Measurements from ENCODE around the gene MEIOB. TPM values are rescaled to one million over a fixed set of nuclear protein-coding genes. Genes with fewer than 3 reads are reported as not detected.
"Not testable (repeated sequence)": the region's sequence is repeated elsewhere in the genome, so short reads cannot be mapped to it uniquely, and the experiment has no call there.

Gene MEIOB
- total RNA-seq, 1 experiment from 2014 or later, result not detected

- H3K9me3 ChIP-seq (replicated peaks); H3K27ac ChIP-seq; H3K4me3 ChIP-seq; DNase-seq; H3K4me1 ChIP-seq; H3K36me3 ChIP-seq: not testable (repeated sequence)
- peaks cover 20% of the 10 kb centered on the region for H3K27me3 ChIP-seq
These were observed 25.7 kb upstream of the MEIOB start for GRCh38 chr16:1897692-1898091.

- no peak for DNase-seq
- no peaks in the 10 kb centered on the region for H3K4me1 ChIP-seq
- no peaks in the 10 kb centered on the region for H3K36me3 ChIP-seq
- no peak overlapping the region for H3K4me3 ChIP-seq
- H3K27me3 ChIP-seq, result peaks cover 23% of the 10 kb centered on the region
- H3K27ac ChIP-seq, result no peak overlapping the region
- no peaks in the 10 kb centered on the region for H3K9me3 ChIP-seq (replicated peaks)
These were observed 24.1 kb upstream of the MEIOB start for GRCh38 chr16:1895949-1896675.

DNA sequence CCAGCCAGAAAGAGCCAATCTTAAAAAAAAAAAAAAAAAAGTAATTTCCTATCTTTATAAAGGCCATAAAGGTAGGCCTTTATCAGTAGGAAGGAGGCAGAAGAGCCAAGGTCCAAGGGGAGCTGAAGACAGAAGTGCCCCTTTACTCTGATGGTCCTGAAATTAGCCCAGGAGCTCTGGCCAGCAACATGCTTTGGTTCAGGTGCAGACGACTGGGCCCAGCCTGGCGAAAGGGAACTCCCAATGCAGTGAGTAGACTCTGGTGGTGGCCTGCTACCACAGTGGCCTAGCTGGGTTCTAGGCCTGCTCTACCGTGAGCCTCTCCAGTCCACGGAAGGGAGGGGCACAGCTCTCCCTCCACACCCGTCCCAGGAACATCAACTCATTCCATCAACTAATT, 23.1 kb upstream of the MEIOB start:
- H3K36me3 ChIP-seq, result no peaks in the 10 kb centered on the region
- no peak for DNase-seq
- H3K27me3 ChIP-seq, result peaks cover 27% of the 10 kb centered on the region
- H3K4me1 ChIP-seq, result no peaks in the 10 kb centered on the region
- H3K4me3 ChIP-seq, result no peak overlapping the region
- no peaks in the 10 kb centered on the region for H3K9me3 ChIP-seq (replicated peaks)
- no peak overlapping the region for H3K27ac ChIP-seq

- no peaks in the 10 kb centered on the region for H3K4me1 ChIP-seq
These were observed 18.7 kb upstream of the MEIOB start for GRCh38 chr16:1890708-1891050.

GRCh38 chr16:1890024-1890707, 18.2 kb upstream of the MEIOB start:
- H3K36me3 ChIP-seq, result no peaks in the 10 kb centered on the region
- H3K4me3 ChIP-seq, result no peak overlapping the region
- no peak overlapping the region for H3K27ac ChIP-seq
- no peaks in the 10 kb centered on the region for H3K9me3 ChIP-seq (replicated peaks)
- peaks cover 22% of the 10 kb centered on the region for H3K27me3 ChIP-seq
- no peaks in the 10 kb centered on the region for H3K4me1 ChIP-seq
- DNase-seq, result no peak

More at GRCh38 chr16:1890708-1891050, 18.7 kb upstream of the MEIOB start:
- Histone ChIP-seq H3K27me3 (peaks cover 25% of the 10 kb centered on the region), H3K27ac (no peak overlapping the region), H3K9me3 (replicated peaks) (no peaks in the 10 kb centered on the region), H3K4me3 (no peak overlapping the region), H3K36me3 (no peaks in the 10 kb centered on the region)
- no peak for DNase-seq

DNA sequence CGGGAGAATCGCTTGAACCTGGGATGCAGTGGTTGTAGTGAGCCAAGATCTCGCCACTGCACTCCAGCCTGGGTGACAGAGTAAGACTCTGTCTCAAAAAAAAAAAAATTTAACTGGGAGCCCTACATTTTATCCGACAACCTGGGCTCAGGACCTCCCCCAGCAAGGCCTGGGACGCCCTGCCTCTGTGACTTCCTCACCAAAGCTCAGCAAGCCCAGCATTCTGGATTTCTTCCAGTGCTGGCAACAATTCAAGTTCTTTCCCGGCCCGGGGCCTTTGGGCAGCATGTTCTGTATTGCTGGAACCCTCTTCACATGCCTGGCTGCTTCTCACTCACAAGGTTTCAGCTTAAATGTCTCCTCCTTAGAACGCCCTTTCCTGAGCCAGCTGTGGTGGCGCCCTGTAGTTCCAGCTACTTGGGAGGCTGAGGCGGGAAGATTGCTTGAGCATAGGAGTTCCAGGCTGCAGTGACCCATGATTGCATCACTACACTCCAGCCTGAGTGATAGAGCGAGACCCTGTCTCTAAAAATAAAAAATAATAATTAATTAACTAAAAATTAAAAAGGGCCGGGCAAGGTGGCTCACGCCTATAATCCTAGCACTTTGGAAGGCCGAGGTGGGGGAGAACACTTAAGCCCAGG, 15.9 kb upstream of the MEIOB start:
- no peak for DNase-seq
- Histone ChIP-seq H3K36me3 (no peaks in the 10 kb centered on the region), H3K27me3 (peaks cover 26% of the 10 kb centered on the region), H3K4me3 (no peak overlapping the region), H3K4me1 (no peaks in the 10 kb centered on the region), H3K9me3 (replicated peaks) (no peaks in the 10 kb centered on the region), H3K27ac (no peak overlapping the region)

DNA sequence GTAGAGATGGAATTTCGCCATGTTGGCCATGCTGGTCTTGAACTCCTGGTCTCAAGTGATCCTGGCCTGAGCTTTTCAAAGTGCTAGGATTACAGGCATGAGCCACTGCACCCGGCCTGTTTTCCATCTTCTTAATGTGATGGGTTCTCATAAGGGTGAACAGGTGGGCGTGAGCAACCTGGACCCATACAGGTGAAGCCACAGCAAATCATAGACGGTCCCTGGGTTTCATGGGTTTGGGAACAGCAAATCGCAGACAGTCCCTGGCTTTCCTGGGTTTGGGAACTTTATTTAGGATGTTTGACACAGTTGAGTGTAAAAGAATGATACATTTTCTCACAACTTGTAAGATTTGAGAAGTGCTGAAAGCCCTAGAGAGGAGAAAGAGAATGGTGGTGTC, 12.9 kb upstream of the MEIOB start:
- Histone ChIP-seq H3K4me1 (no peaks in the 10 kb centered on the region), H3K27ac (no peak overlapping the region), H3K27me3 (peaks cover 14% of the 10 kb centered on the region), H3K9me3 (replicated peaks) (no peaks in the 10 kb centered on the region), H3K36me3 (no peaks in the 10 kb centered on the region), H3K4me3 (no peak overlapping the region)
- DNase-seq, result no peak

- Histone ChIP-seq H3K27me3 (peaks cover 13% of the 10 kb centered on the region), H3K9me3 (replicated peaks) (no peaks in the 10 kb centered on the region), H3K4me1 (no peaks in the 10 kb centered on the region), H3K36me3 (no peaks in the 10 kb centered on the region), H3K4me3 (no peak overlapping the region), H3K27ac (no peak overlapping the region)
- DNase-seq, result no peak
These were observed 12.3 kb upstream of the MEIOB start for GRCh38 chr16:1884155-1884760.

DNA sequence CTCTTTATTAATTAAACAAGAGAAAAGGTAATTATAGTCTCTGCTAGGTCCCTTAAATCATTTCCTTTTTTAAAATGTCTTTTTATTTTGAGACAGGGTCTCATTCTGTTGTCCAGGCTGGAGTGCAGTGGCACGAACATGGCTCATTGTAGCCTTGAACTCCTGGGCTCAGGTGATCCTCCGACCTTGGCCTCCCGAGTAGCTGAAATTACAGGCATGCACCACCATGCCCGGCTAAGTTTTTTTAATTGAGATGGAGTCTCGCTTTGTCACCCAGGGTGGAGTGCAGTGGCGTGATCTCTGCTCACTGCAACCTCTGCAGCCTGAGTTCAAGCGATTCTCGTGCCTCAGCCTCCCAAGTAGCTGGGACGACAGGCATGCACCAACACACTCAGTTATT, 9.2 kb upstream of the MEIOB start:
- H3K27me3 ChIP-seq, result not testable (repeated sequence)

DNA sequence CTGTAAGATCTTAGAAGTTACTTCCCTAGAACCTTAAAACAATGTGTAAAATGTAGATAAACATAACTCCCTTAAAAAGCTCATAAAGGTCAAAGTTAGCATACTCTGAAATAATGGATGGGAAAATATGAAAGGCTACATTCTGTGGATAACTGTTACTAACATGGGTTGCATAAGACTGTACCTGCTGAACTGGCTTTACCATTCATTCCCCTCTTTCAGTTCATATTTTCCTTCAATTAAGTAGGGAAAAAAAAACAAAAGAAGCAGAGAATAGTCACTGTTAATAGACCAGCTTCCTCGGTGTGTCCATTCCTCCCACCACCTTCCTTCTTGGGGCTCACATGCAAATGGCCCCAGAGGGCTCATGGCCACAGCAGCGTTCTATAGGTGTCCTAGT, 7.5 kb upstream of the MEIOB start:
- DNase-seq, result no peak
- no peak overlapping the region for H3K4me3 ChIP-seq

More for the DNA sequence above, 9.2 kb upstream of the MEIOB start:
- H3K9me3 ChIP-seq (replicated peaks); H3K4me3 ChIP-seq; H3K4me1 ChIP-seq; H3K36me3 ChIP-seq; H3K27ac ChIP-seq; DNase-seq: not testable (repeated sequence)

GRCh38 chr16:1878256-1878655, 6.3 kb upstream of the MEIOB start:
- H3K36me3 ChIP-seq, result no peaks in the 10 kb centered on the region
- no peak overlapping the region for H3K4me3 ChIP-seq
- no peak for DNase-seq
- H3K4me1 ChIP-seq, result no peaks in the 10 kb centered on the region
- no peak overlapping the region for H3K27ac ChIP-seq
- no peaks in the 10 kb centered on the region for H3K9me3 ChIP-seq (replicated peaks)
- H3K27me3 ChIP-seq, result peaks cover 3% of the 10 kb centered on the region

More for the DNA sequence above, 7.5 kb upstream of the MEIOB start:
- H3K36me3 ChIP-seq, result no peaks in the 10 kb centered on the region
- no peaks in the 10 kb centered on the region for H3K4me1 ChIP-seq
- no peak overlapping the region for H3K27ac ChIP-seq
- H3K9me3 ChIP-seq (replicated peaks), result no peaks in the 10 kb centered on the region
- H3K27me3 ChIP-seq, result peaks cover 3% of the 10 kb centered on the region

DNA sequence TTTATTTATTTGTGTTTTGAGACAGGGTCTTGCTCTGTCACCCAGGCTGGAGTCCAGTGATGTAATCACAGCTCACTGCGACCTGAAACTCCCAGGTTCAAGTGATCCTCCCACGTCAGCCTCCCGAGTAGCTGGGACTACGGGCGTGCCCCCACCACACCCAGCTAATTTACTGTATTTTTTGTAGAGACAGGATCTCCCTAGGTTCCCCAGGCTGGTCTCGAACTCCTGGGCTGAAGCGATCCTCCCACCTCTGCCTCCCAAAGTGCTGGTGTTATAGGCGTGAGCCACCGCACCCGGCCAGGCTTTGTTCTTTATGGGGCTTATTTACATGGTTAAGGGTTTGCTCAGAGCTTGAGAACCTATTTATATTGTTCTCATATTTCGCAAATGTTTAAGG, 5.8 kb upstream of the MEIOB start:
- Histone ChIP-seq H3K4me3 (no peak overlapping the region), H3K36me3 (no peaks in the 10 kb centered on the region), H3K9me3 (replicated peaks) (no peaks in the 10 kb centered on the region), H3K4me1 (no peaks in the 10 kb centered on the region), H3K27me3 (peaks cover 3% of the 10 kb centered on the region), H3K27ac (no peak overlapping the region)
- no peak for DNase-seq

DNA sequence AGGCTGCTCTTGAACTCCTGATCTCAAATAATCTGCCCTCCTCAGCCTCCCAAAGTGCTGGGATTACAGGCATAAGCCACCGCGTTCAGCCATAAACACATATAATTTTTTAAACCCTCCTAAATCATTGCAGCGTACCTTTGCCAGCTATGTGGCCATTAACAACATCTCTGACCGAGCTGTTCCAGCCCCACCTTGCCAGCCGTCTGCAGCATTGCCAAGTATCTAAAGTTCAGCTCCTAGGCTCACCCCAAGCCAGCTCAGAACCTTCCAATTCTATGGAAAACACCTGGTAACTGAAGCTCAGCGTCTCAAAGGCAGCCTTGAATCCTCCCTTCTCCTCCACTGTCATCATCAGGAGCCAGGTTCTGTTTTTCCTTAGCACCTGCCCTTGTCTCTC, 5.1 kb upstream of the MEIOB start:
- Histone ChIP-seq H3K9me3 (replicated peaks) (no peaks in the 10 kb centered on the region), H3K36me3 (no peaks in the 10 kb centered on the region), H3K27ac (no peak overlapping the region), H3K4me3 (no peak overlapping the region), H3K4me1 (no peaks in the 10 kb centered on the region), H3K27me3 (peaks cover 3% of the 10 kb centered on the region)
- no peak for DNase-seq

- no peak for DNase-seq
- Histone ChIP-seq H3K27me3 (peaks cover 3% of the 10 kb centered on the region), H3K27ac (no peak overlapping the region), H3K9me3 (replicated peaks) (no peaks in the 10 kb centered on the region), H3K4me1 (no peaks in the 10 kb centered on the region), H3K36me3 (no peaks in the 10 kb centered on the region), H3K4me3 (no peak overlapping the region)
These were observed 4.5 kb upstream of the MEIOB start for GRCh38 chr16:1876468-1876867.

DNA sequence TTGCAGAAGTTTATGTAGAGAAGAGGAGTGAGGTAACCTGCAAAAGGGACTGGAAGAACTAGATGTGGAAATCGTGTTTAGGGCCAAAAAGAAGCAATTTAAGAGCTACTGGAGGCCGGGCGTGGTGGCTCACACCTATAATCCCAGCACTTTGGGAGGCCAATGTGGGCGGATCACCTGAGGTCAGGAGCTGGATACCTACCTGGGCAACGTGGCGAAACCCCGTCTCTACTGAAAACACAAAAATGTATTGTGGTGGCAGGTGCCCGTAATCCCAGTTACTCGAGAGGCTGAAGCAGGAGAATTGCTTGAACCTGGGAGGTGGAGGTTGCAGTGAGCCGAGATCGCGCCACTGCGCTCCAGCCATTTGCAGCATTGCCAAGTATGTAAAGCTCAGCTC, 4.1 kb upstream of the MEIOB start:
- not testable (repeated sequence) for H3K36me3 ChIP-seq; H3K4me1 ChIP-seq; H3K4me3 ChIP-seq; DNase-seq; H3K27ac ChIP-seq; H3K27me3 ChIP-seq; H3K9me3 ChIP-seq (replicated peaks)

All from SJCRH30 (cell line).